Spinal cord (tissue), 10 donors: ENCODE data around the gene ISX. TPM values are rescaled to one million over a fixed set of nuclear protein-coding genes. Genes with fewer than 3 reads are reported as not detected.

Source experiments
- DNase-seq, 6 donors: peaks; one replicate each; pipeline versions ENCODE4 v3.0.0 to v3.0.0-alpha.2; 2013 to 2015; ENCODE audit warnings: low spot score in 6 of 6, low read depth in 4 of 6
- H3K27ac ChIP-seq: one replicate; pipeline ENCODE4 v1.5.1; 2013; ENCODE audit warnings: low read depth, low read length, control low read depth
- H3K27me3 ChIP-seq: one replicate; pipeline ENCODE4 v1.6.1; 2013; ENCODE audit warnings: low read length; ENCODE audit not compliant: control insufficient read depth, insufficient read depth
- H3K36me3 ChIP-seq: one replicate; pipeline ENCODE4 v1.6.1; 2013; ENCODE audit warnings: low read length; ENCODE audit not compliant: control insufficient read depth, insufficient read depth
- H3K4me1 ChIP-seq: one replicate; pipeline ENCODE4 v1.6.1; 2013; ENCODE audit warnings: low read length; ENCODE audit not compliant: control insufficient read depth, insufficient read depth
- H3K4me3 ChIP-seq: one replicate; pipeline ENCODE4 v1.5.1; 2013; ENCODE audit warnings: low read depth, low read length, control low read depth
- H3K9me3 ChIP-seq: one replicate; pipeline ENCODE4 v1.6.1; 2013; ENCODE audit warnings: low read length; ENCODE audit not compliant: control insufficient read depth, insufficient read depth
- WGBS: methylation state at CpG from one replicate; pipeline ENCODE4 v1.1.5; 2013; ENCODE audit warnings: missing lambda C conversion rate; ENCODE audit not compliant: insufficient coverage; 5-methylcytosine and 5-hydroxymethylcytosine counted together
- polyA plus RNA-seq, 2 donors: library from polyadenylated mRNA; unstranded; fragments of 120-200 nt; gene quantifications; one replicate each; pipeline ENCODE4 v1.2.1, GENCODE V29; 2013; ENCODE audit not compliant: insufficient read length in 2 of 2
- total RNA-seq, 2 donors: library from RNA; depleted of rRNA in 1 of 2; stranded (reverse); fragments of 120-200 nt in 1 of 2; fragments of >200 nt in 1 of 2; gene quantifications; one replicate each; pipeline versions ENCODE4 v1.2.3 to v1.2.4, GENCODE V29; 2013 to 2014
- donor health status: healthy.

The ISX gene
- total and polyA plus RNA-seq, 4 donors, result not detected

DNA sequence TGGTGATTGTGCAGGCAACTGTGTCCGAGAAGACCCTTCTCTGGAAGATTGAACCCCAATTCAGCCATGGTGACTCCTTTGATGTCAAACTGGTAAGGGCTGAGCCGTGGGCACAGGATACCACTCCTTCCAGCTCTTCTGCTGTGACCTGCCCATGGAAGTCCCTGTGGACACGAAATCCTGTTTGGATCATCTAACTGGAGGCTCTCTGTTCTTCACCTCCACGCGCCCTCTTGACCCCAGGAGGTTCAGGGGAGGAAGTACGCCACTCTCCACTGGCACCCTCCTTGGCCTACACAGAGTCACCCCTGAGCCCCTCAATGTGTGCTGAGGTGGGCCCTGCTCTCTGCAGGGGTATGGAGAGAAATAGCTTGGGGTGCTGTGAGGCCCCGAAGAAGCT lies 810 bp downstream of the ISX start:
- H3K36me3 ChIP-seq, result no peaks in the 10 kb centered on the region
- no peak overlapping the region for H3K27ac ChIP-seq
- 84% methylated on average over 6 of the region's 7 CpGs for WGBS
- H3K9me3 ChIP-seq, result no peaks in the 10 kb centered on the region
- DNase-seq, result no peak
- H3K27me3 ChIP-seq, result no peaks in the 10 kb centered on the region
- no peak overlapping the region for H3K4me3 ChIP-seq
- H3K4me1 ChIP-seq, result no peaks in the 10 kb centered on the region

DNA sequence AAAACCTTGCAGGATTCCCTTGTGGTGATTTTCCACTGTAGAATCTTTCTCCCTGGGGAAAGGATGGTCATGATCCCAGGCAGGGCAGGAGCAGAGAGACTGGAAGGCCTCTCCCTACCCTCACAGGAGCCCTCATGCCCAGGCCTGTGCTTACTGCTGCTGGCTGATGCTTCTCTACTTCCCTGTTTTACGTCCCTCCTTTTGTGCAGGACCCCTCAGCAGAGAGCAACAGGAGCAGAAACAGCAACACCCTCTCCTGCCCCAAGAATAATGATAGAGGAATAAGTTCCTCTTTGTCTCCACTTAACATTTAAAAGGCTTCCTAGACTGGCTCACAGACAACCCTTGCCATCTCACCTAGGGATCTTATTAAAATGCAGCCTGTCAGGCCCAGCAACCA lies 3.6 kb downstream of the ISX start:
- Histone ChIP-seq H3K9me3 (no peaks in the 10 kb centered on the region), H3K27me3 (no peaks in the 10 kb centered on the region), H3K36me3 (no peaks in the 10 kb centered on the region), H3K27ac (no peak overlapping the region), H3K4me1 (no peaks in the 10 kb centered on the region), H3K4me3 (no peak overlapping the region)
- no CpG with 5 or more reads among the region's 1 CpG for WGBS
- no peak for DNase-seq

DNA sequence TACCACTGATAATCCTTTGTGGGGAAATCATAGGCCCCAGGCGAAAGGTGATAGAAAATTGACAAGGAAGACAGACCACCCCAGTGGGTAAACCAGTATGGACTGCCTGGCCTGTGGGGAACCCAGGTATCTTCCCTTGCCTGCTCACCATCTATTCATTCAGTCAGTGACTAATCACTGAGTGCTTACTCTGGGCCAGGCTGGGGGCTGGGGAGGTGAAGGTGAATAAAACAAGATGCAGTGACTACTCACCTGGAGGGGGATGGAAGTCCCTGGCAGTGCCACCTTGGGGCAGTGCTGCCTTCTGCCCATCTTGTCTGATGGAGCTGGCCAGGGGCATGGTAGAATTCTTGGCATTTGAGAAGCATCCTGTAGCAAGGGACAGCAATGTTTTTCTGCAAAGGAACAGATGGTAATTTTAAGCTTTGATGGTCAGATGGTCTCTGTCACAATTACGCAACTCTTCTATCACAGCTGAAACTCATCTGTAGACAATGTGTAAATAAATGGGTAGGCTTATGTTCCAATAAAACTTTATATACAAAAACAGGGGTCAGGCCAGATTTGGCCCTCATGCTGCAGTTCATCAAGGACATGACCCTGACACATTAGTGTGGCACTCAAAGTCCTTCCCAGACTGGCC lies 4.6 kb downstream of the ISX start:
- Histone ChIP-seq H3K9me3 (no peaks in the 10 kb centered on the region), H3K27ac (no peak overlapping the region), H3K4me3 (no peak overlapping the region), H3K4me1 (no peaks in the 10 kb centered on the region), H3K27me3 (no peaks in the 10 kb centered on the region), H3K36me3 (no peaks in the 10 kb centered on the region)
- DNase-seq, result peak in 1 of 6 donors; percentile 18
- no CpG with 5 or more reads among the region's 2 CpGs for WGBS

DNA sequence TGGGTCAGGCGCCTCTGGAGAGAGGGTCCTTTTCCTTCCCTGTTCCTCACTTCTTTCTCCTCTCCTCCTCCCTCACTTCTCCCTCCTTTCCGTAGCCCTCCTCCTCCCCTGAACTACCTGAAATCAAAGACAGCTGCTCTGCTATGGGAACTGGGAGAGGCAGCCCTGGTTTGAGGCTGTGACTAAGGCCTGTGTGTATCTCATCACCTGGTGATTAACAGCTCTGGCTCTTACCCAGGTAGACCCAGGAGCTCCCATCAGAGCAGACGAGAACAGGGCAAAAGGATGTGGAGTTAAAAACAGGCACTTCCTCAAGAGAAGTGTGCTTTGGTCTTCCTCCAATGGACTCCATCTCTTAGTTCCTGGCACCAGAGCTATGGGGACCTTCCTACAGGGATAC lies 5.8 kb downstream of the ISX start:
- no peak for DNase-seq
- no peaks in the 10 kb centered on the region for H3K9me3 ChIP-seq
- no peak overlapping the region for H3K4me3 ChIP-seq
- no CpG with 5 or more reads among the region's 3 CpGs for WGBS
- peaks cover 4% of the 10 kb centered on the region for H3K4me1 ChIP-seq
- H3K27ac ChIP-seq, result no peak overlapping the region
- no peaks in the 10 kb centered on the region for H3K27me3 ChIP-seq
- H3K36me3 ChIP-seq, result no peaks in the 10 kb centered on the region

DNA sequence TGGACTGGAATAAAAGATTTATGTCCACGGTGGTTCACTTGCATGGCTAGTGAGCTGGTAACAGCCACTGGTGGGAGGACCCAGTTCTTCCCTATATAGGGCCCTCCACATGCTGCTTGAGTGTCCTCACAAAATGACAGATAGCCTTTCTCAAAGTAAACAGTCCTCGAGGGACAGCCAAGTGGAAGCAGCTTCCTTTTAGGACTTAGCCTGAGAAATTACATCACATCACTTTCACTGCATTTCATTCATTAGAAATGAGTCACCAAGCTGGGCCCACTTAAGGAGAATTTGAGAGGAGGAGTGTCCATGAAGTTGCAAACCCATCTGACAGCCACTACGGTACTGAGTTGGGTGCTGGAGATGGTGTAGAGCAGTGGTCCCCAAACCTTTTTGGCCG lies 7.0 kb downstream of the ISX start:
- H3K27ac ChIP-seq, result no peak overlapping the region
- H3K27me3 ChIP-seq, result no peaks in the 10 kb centered on the region
- H3K9me3 ChIP-seq, result no peaks in the 10 kb centered on the region
- DNase-seq, result no peak
- no peaks in the 10 kb centered on the region for H3K36me3 ChIP-seq
- WGBS, result 88% methylated on average over 3 of the region's 4 CpGs
- no peak overlapping the region for H3K4me3 ChIP-seq
- H3K4me1 ChIP-seq, result peaks cover 4% of the 10 kb centered on the region

DNA sequence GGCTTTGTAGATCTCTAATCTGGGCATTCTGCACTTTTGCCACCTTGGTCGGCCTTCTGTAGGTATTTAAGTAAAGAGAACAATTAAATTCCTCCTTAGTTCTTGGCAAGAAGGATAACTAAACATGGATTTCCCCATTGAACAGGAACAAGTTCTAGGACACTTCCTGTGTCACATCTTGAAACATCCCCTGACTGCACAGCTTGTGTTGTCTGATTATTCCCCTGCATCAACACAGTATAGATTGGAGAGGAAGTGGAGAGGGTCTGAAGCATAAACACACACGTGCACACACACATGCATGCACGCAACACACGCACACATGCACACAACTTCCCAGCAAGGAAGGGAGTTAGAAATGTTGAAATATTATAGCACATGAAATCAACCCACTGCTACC lies 8.6 kb downstream of the ISX start:
- no peaks in the 10 kb centered on the region for H3K9me3 ChIP-seq
- H3K4me3 ChIP-seq, result no peak overlapping the region
- H3K27me3 ChIP-seq, result no peaks in the 10 kb centered on the region
- no peaks in the 10 kb centered on the region for H3K36me3 ChIP-seq
- DNase-seq, result no peak
- no peak overlapping the region for H3K27ac ChIP-seq
- H3K4me1 ChIP-seq, result peaks cover 4% of the 10 kb centered on the region
- no CpG with 5 or more reads among the region's 4 CpGs for WGBS

DNA sequence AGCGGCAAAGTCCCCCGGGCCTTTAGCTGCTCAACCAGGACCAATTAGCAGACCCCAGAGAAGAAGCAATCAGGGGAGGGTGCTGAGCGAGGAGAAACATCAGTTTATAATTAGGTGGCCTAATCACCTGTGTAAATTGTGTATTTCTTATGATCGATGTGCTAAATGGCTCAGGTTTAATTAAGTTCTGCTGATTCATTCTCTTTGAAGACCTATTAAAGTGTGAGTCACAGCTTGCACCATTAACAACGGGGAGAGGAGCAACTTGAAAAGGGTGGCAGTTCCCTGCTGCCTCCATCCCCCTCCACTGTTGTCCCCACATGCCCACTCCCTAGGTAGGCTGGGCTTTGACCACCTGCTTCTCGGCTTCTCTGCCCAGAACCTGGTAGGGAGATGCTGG lies 10.7 kb downstream of the ISX start:
- DNase-seq, result peak in 1 of 6 donors; percentile 60
- H3K27ac ChIP-seq, result no peak overlapping the region
- WGBS, result 76% methylated on average over 4 of the region's 6 CpGs
- no peaks in the 10 kb centered on the region for H3K36me3 ChIP-seq
- H3K4me1 ChIP-seq, result peaks cover 4% of the 10 kb centered on the region
- H3K9me3 ChIP-seq, result no peaks in the 10 kb centered on the region
- H3K27me3 ChIP-seq, result no peaks in the 10 kb centered on the region
- no peak overlapping the region for H3K4me3 ChIP-seq

DNA sequence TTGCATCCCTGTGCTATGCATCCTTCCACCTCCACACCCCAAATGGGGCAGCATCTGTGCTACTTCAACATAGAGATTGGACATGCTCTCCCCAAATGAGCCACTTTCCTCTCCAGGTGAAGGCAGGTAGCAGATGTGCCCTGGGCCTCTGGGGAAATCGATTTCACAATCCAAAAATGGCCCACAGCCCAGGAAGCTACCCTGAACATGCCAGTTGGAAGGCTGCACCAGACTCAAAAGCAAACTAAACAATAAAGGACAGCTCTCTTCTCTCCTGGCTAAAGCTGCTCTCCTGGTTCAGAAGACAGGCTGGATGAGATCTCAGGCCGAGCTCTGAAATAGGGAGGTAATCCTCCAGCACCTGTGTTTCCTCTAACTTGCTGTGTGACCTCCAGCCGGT lies 19.7 kb downstream of the ISX start:
- Histone ChIP-seq H3K36me3 (no peaks in the 10 kb centered on the region), H3K4me1 (no peaks in the 10 kb centered on the region), H3K27ac (no peak overlapping the region), H3K27me3 (no peaks in the 10 kb centered on the region), H3K4me3 (no peak overlapping the region), H3K9me3 (no peaks in the 10 kb centered on the region)
- WGBS, result 90% methylated on average over 2 of the region's 3 CpGs
- DNase-seq, result no peak

DNA sequence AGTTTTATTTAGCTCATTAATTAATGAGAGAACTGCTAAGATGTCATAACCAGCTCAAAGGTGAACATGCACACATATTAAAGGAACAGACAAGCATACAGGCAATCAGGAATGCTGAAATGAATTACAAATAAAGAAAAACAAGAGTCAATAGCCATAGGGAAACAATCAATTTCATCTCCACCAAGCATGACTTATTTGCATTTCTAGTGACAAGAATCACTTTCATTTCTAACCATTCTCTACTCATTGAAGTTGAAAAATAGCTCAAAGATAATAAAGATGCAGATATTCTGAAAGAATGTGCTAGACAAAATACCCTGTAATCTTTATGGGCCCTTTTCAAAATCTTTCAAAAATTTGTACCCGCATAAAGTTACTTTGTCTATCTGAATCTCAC lies 23.2 kb downstream of the ISX start:
- no peaks in the 10 kb centered on the region for H3K9me3 ChIP-seq
- no peaks in the 10 kb centered on the region for H3K36me3 ChIP-seq
- WGBS, result no CpG with 5 or more reads among the region's 1 CpG
- H3K4me1 ChIP-seq, result no peaks in the 10 kb centered on the region
- no peak overlapping the region for H3K4me3 ChIP-seq
- DNase-seq, result no peak
- H3K27ac ChIP-seq, result no peak overlapping the region
- no peaks in the 10 kb centered on the region for H3K27me3 ChIP-seq

DNA sequence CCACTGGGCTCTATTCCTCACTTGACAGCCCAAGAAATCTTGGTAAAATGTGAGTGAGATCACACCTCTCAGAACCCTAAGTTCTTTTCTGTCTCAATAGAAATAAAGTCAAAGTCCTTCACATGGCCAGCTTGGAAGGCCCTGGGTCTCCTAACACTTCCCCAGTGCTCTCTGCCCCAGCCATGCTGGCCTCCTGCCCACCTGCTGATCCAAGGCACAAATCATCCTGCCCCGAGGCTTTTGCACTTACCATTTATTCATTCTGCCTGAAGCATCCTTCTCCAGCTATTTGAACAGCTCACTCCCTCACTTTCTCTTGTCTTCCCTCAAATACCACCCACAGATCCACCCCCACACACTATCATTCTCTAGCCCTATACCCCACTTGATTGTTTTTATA lies 26.4 kb downstream of the ISX start:
- 44% methylated on average over 1 of the region's 1 CpG for WGBS
- H3K27ac ChIP-seq, result no peak overlapping the region
- H3K36me3 ChIP-seq, result no peaks in the 10 kb centered on the region
- H3K9me3 ChIP-seq, result no peaks in the 10 kb centered on the region
- H3K4me1 ChIP-seq, result no peaks in the 10 kb centered on the region
- H3K27me3 ChIP-seq, result no peaks in the 10 kb centered on the region
- DNase-seq, result no peak
- no peak overlapping the region for H3K4me3 ChIP-seq
